OCI-LY3 (cell line): ENCODE measurements around the gene BAHD1.

ENCODE experiments used
- EZH2phosphoT487 ChIP-seq: fragments of 200-600 bp; shearing (Covaris generic); IDR thresholded peaks from 2 replicates; pipeline ENCODE4 v1.6.1; 2018; ENCODE audit warnings: antibody characterized with exemption, mixed run types, low read depth
- TF ChIP-seq, protein P1 (sequence below): fragments of 200-600, 300-600 bp; sonication (generic); IDR thresholded peaks from 2 replicates; pipeline ENCODE4 v1.5.1; 2014; ENCODE audit warnings: antibody characterized with exemption, low read length, low read depth

GRCh38 chr15:40414816-40415215, 25.9 kb upstream of the BAHD1 start:
- TF ChIP-seq, protein P1, sequence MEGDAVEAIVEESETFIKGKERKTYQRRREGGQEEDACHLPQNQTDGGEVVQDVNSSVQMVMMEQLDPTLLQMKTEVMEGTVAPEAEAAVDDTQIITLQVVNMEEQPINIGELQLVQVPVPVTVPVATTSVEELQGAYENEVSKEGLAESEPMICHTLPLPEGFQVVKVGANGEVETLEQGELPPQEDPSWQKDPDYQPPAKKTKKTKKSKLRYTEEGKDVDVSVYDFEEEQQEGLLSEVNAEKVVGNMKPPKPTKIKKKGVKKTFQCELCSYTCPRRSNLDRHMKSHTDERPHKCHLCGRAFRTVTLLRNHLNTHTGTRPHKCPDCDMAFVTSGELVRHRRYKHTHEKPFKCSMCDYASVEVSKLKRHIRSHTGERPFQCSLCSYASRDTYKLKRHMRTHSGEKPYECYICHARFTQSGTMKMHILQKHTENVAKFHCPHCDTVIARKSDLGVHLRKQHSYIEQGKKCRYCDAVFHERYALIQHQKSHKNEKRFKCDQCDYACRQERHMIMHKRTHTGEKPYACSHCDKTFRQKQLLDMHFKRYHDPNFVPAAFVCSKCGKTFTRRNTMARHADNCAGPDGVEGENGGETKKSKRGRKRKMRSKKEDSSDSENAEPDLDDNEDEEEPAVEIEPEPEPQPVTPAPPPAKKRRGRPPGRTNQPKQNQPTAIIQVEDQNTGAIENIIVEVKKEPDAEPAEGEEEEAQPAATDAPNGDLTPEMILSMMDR = no peak
- TF ChIP-seq EZH2phosphoT487 = no peak
